Stomach (tissue), 9 donors: Measurements from ENCODE around the gene RHOJ. TPM values are rescaled to one million over a fixed set of nuclear protein-coding genes. Genes with fewer than 3 reads are reported as not detected.

Experiments
- DNase-seq, 2 donors: peaks; one replicate each; pipeline versions ENCODE4 v3.0.0 to v3.0.0-alpha.2; 2013 to 2019
- H3K27ac ChIP-seq, 5 donors: fragments of 200-600 bp in 4 of 5; sonication (generic) in 4 of 5; one replicate each; pipeline ENCODE4 v1.5.1; 2013 to 2019; ENCODE audit warnings: mild to moderate bottlenecking in 1 of 5, moderate library complexity in 1 of 5
- H3K27me3 ChIP-seq, 3 donors: fragments of 200-600 bp; sonication (generic); one replicate each; pipeline ENCODE4 v1.5.1; 2017 to 2019; ENCODE audit warnings: mixed run types in 1 of 3
- H3K36me3 ChIP-seq, 4 donors: fragments of 200-600 bp; sonication (generic); 1 replicate in 3 of 4; 2 replicates in 1 of 4; pipeline ENCODE4 v1.5.1; 2016 to 2019
- H3K4me1 ChIP-seq, 4 donors: fragments of 200-600 bp; sonication (generic); one replicate each; pipeline ENCODE4 v1.5.1; 2016 to 2019
- H3K4me3 ChIP-seq, 4 donors: fragments of 200-600 bp; sonication (generic) in 3 of 4; one replicate each; pipeline ENCODE4 v1.5.1; 2016 to 2019; ENCODE audit warnings: mild to moderate bottlenecking in 1 of 4
- H3K9me3 ChIP-seq, 4 donors: fragments of 200-600 bp; sonication (generic); one replicate each; pipeline ENCODE4 v1.5.1; 2016 to 2019
- EP300 ChIP-seq: sonication (generic); formaldehyde crosslinking; IDR thresholded peaks from one replicate; pipeline ENCODE4 v1.6.1; 2017; ENCODE audit warnings: antibody characterized with exemption
- POLR2A ChIP-seq, 4 donors: fragments of 450-650 bp; IDR thresholded peaks; one replicate each; pipeline ENCODE4 v1.6.1; 2016; ENCODE audit warnings: antibody characterized with exemption in 4 of 4, control low read depth in 2 of 4, mild to moderate bottlenecking in 1 of 4, moderate library complexity in 1 of 4
- POLR2AphosphoS5 ChIP-seq, 3 donors: sonication (generic); formaldehyde crosslinking; IDR thresholded peaks; one replicate each; pipeline ENCODE4 v1.6.1; 2016; ENCODE audit warnings: antibody characterized with exemption in 3 of 3
- WGBS, 5 donors: extraction: QIAGEN DNeasy Blood & Tissue Kit in 3 of 5; methylation state at CpG; one replicate each; pipeline versions ENCODE4 v1.1.5 to v1.1.7; 2013 to 2018; 5-methylcytosine and 5-hydroxymethylcytosine counted together
- intact Hi-C: fragments of 100-400 bp; cut with DNase I; formaldehyde crosslinking; loops from one replicate; pipeline ENCODE4 v1.15.1; 2023; ENCODE audit warnings: low total_unique reads
- polyA plus RNA-seq, 3 donors: library from polyadenylated mRNA; stranded (reverse); fragments of 200-250 nt; gene quantifications; one replicate each; pipeline ENCODE4 v1.2.3, GENCODE V29; 2013
- total RNA-seq, 5 donors: library from RNA; depleted of rRNA; stranded (reverse); fragments of >200 nt; gene quantifications; one replicate each; pipeline versions ENCODE4 v1.1.0 to v1.2.3, GENCODE V29; 2014 to 2016
- TF ChIP-seq, protein P1 (sequence below), 7 experiments: fragments of 450-650 bp in 4 of 7; fragments of 200-600 bp in 3 of 7; sonication (generic) in 3 of 7; IDR thresholded peaks; one replicate each; pipeline ENCODE4 v1.5.1; 2016 to 2019; ENCODE audit warnings: antibody characterized with exemption in 7 of 7, control low read depth in 2 of 7, mild to moderate bottlenecking in 1 of 7
- donor health status: healthy with polysubstance abuse.
- donor health status: Bipolar disorder and iron deficiency.
- donor health status: healthy.

The RHOJ gene
- total and polyA plus RNA-seq, 8 donors: 2.2 to 18.5 (median 6.5) TPM

DNA sequence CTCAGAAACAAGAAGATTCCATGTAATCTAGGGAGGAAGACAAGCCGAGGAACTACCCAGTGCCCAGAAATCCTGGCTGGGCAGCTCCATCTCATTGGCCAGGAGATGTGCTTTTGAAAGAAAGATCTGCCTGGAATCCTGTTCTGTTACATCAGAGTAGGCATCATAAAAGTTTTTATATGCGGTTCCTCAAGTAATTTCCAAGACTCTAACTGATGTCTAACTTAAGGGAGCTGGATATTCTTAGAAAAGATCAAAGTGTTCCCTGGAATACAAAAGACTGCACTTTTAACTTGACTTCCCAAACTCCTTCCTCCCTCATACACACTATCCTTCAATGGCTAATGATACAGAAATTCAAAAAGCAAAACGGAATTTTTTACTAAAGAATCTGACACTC is 16.3 kb downstream of the RHOJ start:
- Histone ChIP-seq H3K4me1 (peaks cover 0 to 20% (median 0%) of the 10 kb centered on the region in 4 donors), H3K9me3 (no peaks in the 10 kb centered on the region), H3K4me3 (no peak overlapping the region), H3K36me3 (no peaks in the 10 kb centered on the region), H3K27ac (peak overlapping the region in 1 of 5 donors; percentile 18), H3K27me3 (no peaks in the 10 kb centered on the region)
- TF ChIP-seq, protein P1, sequence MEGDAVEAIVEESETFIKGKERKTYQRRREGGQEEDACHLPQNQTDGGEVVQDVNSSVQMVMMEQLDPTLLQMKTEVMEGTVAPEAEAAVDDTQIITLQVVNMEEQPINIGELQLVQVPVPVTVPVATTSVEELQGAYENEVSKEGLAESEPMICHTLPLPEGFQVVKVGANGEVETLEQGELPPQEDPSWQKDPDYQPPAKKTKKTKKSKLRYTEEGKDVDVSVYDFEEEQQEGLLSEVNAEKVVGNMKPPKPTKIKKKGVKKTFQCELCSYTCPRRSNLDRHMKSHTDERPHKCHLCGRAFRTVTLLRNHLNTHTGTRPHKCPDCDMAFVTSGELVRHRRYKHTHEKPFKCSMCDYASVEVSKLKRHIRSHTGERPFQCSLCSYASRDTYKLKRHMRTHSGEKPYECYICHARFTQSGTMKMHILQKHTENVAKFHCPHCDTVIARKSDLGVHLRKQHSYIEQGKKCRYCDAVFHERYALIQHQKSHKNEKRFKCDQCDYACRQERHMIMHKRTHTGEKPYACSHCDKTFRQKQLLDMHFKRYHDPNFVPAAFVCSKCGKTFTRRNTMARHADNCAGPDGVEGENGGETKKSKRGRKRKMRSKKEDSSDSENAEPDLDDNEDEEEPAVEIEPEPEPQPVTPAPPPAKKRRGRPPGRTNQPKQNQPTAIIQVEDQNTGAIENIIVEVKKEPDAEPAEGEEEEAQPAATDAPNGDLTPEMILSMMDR (IDR thresholded peaks at IDR 0.05): no peak
- TF ChIP-seq EP300: no peak
- no peak for TF ChIP-seq POLR2A (IDR thresholded peaks at IDR 0.05)
- no peak for TF ChIP-seq POLR2AphosphoS5 (IDR thresholded peaks at IDR 0.05)
- no peak for DNase-seq
- intact Hi-C loops: no loop called here
- 61 to 84% (median 79%) methylated on average over 3 of the region's 3 CpGs for WGBS, 5 donors

DNA sequence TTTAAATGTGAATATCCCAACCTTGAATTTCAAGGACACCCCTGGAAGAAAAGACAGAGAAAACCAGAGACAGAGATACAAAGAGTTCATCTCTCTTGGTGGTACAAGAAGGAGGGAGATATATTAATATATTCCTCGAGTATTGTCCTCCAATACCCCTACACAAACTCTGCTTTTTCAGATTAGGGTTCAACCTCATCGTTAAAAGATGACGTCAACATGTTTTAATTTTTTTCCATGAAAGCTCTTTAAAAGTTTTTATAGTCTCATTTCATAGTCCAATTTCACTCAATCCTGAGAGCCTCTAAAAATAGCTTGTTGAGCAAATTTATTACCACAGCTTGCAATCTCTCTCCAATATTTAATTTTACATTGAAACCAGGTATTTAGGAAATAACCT is 19.4 kb downstream of the RHOJ start:
- TF ChIP-seq POLR2A (IDR thresholded peaks at IDR 0.05) (no peak), POLR2AphosphoS5 (IDR thresholded peaks at IDR 0.05) (no peak), EP300 (no peak)
- TF ChIP-seq, protein P1 (IDR thresholded peaks at IDR 0.05): no peak
- Histone ChIP-seq H3K27ac (peak overlapping the region in 1 of 5 donors; percentile 26), H3K9me3 (no peaks in the 10 kb centered on the region), H3K27me3 (no peaks in the 10 kb centered on the region), H3K4me1 (peaks cover 0 to 20% (median 0%) of the 10 kb centered on the region in 4 donors), H3K4me3 (no peak overlapping the region), H3K36me3 (no peaks in the 10 kb centered on the region)
- no peak for DNase-seq
- intact Hi-C loops: no loop called here
- WGBS, 5 donors: 65 to 80% (median 76%) methylated on average over 3 of the region's 3 CpGs

DNA sequence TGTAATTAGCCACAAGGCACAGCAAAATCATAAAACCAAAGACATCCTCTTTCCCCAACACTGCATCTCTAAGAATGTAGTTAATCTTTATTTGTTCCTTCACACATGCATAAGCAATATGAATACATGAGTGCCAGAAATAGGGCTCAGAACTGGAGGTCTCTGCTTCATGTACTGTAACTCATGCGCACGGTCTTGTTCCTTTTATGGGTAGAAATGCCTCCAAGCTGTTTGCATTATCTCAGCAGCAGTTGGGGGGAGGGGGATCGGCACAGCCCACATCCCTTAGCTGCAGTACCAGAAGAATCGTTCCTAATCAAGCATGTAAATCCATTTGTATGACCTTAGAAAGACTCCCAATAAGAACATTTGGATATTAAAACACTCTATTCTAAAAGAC is 20.0 kb downstream of the RHOJ start:
- intact Hi-C loops: no loop called here
- Histone ChIP-seq H3K9me3 (no peaks in the 10 kb centered on the region), H3K27ac (peak overlapping the region in 1 of 5 donors; percentile 26), H3K36me3 (no peaks in the 10 kb centered on the region), H3K4me1 (peaks cover 0 to 20% (median 0%) of the 10 kb centered on the region in 4 donors), H3K27me3 (no peaks in the 10 kb centered on the region), H3K4me3 (no peak overlapping the region)
- DNase-seq: peak in 1 of 2 donors; percentile 79
- TF ChIP-seq, protein P1 (IDR thresholded peaks at IDR 0.05): no peak
- TF ChIP-seq EP300: no peak
- TF ChIP-seq POLR2A (IDR thresholded peaks at IDR 0.05): no peak
- no peak for TF ChIP-seq POLR2AphosphoS5 (IDR thresholded peaks at IDR 0.05)
- WGBS, 5 donors: 48 to 71% (median 65%) methylated on average over 4 of the region's 4 CpGs

DNA sequence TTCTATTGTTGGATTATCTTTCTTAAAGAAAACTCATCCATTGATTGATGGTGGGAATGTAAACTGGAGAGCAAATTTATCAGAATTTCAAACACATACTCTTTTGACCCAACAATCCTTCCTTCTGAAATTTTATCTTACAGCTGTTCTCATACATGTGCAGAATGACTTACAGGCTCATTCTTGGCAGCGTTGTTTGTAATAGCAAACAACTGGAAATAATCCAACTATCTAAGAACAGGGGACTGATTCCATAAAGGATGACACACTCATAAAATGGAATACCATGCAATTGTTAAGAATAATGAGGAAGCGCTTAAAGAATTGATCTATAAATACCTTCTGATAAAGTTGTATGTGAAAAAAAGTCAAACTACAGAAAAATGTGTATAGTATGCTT is 24.0 kb downstream of the RHOJ start:
- peaks cover 0 to 11% (median 0%) of the 10 kb centered on the region in 4 donors for H3K4me1 ChIP-seq
- H3K9me3 ChIP-seq: no peaks in the 10 kb centered on the region
- no peak for TF ChIP-seq EP300
- TF ChIP-seq POLR2AphosphoS5 (IDR thresholded peaks at IDR 0.05): no peak
- TF ChIP-seq POLR2A (IDR thresholded peaks at IDR 0.05): no peak
- TF ChIP-seq, protein P1 (IDR thresholded peaks at IDR 0.05): no peak
- no peaks in the 10 kb centered on the region for H3K36me3 ChIP-seq
- H3K27me3 ChIP-seq: no peaks in the 10 kb centered on the region
- no peak for DNase-seq
- H3K4me3 ChIP-seq: no peak overlapping the region
- no peak overlapping the region for H3K27ac ChIP-seq
- WGBS, 5 donors: 62 to 68% (median 65%) methylated on average over 2 of the region's 2 CpGs
- intact Hi-C loops: no loop called here
